Measurements from ENCODE around the gene LYPD5. TPM values are rescaled to one million over a fixed set of nuclear protein-coding genes. Genes with fewer than 3 reads are reported as not detected.
A peak's percentile ranks its signal among the peaks of the same experiment; 100 is the strongest.

LYPD5 gene
- total RNA-seq, 1 experiment from 2014 or later: 0.46 TPM

GRCh38 chr19:43789029-43789428 is 13.2 kb downstream of the LYPD5 start (continued):
- TF ChIP-seq AFF4 (CRISPR knock-in tag; IDR thresholded peaks at IDR 0.05; ENCODE audit: borderline replicate concordance) (no peak), ELF4 (CRISPR knock-in tag; IDR thresholded peaks at IDR 0.05; ENCODE audit: low read depth) (no peak), ZNF416 (CRISPR knock-in tag; IDR thresholded peaks at IDR 0.05) (no peak), ATF3 (CRISPR knock-in tag; conservative IDR thresholded peaks at IDR 0.05) (no peak), NR2C2 (CRISPR knock-in tag; IDR thresholded peaks at IDR 0.05) (0 out of 2 replicates have a peak, but pooled peaks have one; percentile 67), TP53 (CRISPR knock-in tag; IDR thresholded peaks at IDR 0.05) (no peak), SMAD4 (CRISPR knock-in tag; IDR thresholded peaks at IDR 0.05) (peak; percentile 94), OVOL2 (CRISPR knock-in tag; IDR thresholded peaks at IDR 0.05; ENCODE audit: borderline replicate concordance) (no peak), PREB (CRISPR knock-in tag; IDR thresholded peaks at IDR 0.05; ENCODE audit: borderline replicate concordance) (no peak), ZNF121 (CRISPR knock-in tag; IDR thresholded peaks at IDR 0.05) (no peak), CBFB (CRISPR knock-in tag; IDR thresholded peaks at IDR 0.05; ENCODE audit: low read depth) (no peak), RORB (CRISPR knock-in tag; IDR thresholded peaks at IDR 0.05) (no peak), ZNF425 (CRISPR knock-in tag; conservative IDR thresholded peaks at IDR 0.05) (no peak), ZNF263 (CRISPR knock-in tag; IDR thresholded peaks at IDR 0.05; ENCODE audit: low read depth) (no peak), TCF7 (CRISPR knock-in tag; IDR thresholded peaks at IDR 0.05; ENCODE audit: low read depth) (no peak), FOXP4 (CRISPR knock-in tag; IDR thresholded peaks at IDR 0.05) (peak; percentile 94), MLX (CRISPR knock-in tag; IDR thresholded peaks at IDR 0.05) (no peak), ZNF138 (CRISPR knock-in tag; conservative IDR thresholded peaks at IDR 0.05) (no peak), ZNF512 (CRISPR knock-in tag; IDR thresholded peaks at IDR 0.05; ENCODE audit: borderline replicate concordance) (no peak), KAT7 (CRISPR knock-in tag; IDR thresholded peaks at IDR 0.05; ENCODE audit: borderline replicate concordance) (no peak), ZSCAN18 (CRISPR knock-in tag; IDR thresholded peaks at IDR 0.05) (no peak), ZNF532 (CRISPR knock-in tag; IDR thresholded peaks at IDR 0.05; ENCODE audit: borderline replicate concordance) (no peak)

All from WTC11 (cell line).